Sigmoid colon (tissue), 4 donors: Measurements from ENCODE around the gene NOL9.

Source experiments
- CTCF ChIP-seq, 4 experiments: fragments of 450-650 bp in 3 of 4; fragments of 200-600 bp in 1 of 4; IDR thresholded peaks; one replicate each; pipeline ENCODE4 v1.5.1; 2016 to 2019; ENCODE audit warnings: antibody characterized with exemption in 4 of 4, mild to moderate bottlenecking in 3 of 4, moderate library complexity in 2 of 4
- POLR2AphosphoS5 ChIP-seq, 4 donors: sonication (generic); formaldehyde crosslinking; IDR thresholded peaks; one replicate each; pipeline ENCODE4 v1.6.1; 2017; ENCODE audit warnings: antibody characterized with exemption in 4 of 4

- TF ChIP-seq CTCF (IDR thresholded peaks at IDR 0.05) = no peak
- no peak for TF ChIP-seq POLR2AphosphoS5 (IDR thresholded peaks at IDR 0.05)
Observed at GRCh38 chr1:6511561-6512244, 42.6 kb downstream of the NOL9 start.
